Panc1 (cell line): ENCODE measurements around the gene DAPP1. TPM values are rescaled to one million over a fixed set of nuclear protein-coding genes. Genes with fewer than 3 reads are reported as not detected.

Experiments
- ATAC-seq: fragments of 200-7000 bp; cut with Tn5 transposase; 2 replicates; pipeline ENCODE4 v1.9.1; 2020; ENCODE audit warnings: mild to moderate bottlenecking, moderate library complexity
- BruUV-seq: library from RNA; stranded (reverse); fragments of 400-500 nt; replicated peaks from 2 replicates; lab custom pipeline; 2021; lab: Mats Ljungman, UMichigan
- CTCF ChIA-PET: fragments of 300-600 bp; sonication (Branson Sonifier 250); formaldehyde crosslinking; loops from one replicate; lab custom pipeline; 2022; ENCODE audit warnings: antibody characterized with exemption; lab: Charles Lee
- POLR2A ChIA-PET: fragments of 300-600 bp; sonication (Branson Sonifier 250); formaldehyde crosslinking; loops from one replicate; lab custom pipeline; 2022; ENCODE audit warnings: antibody characterized with exemption; lab: Charles Lee
- DNase-seq: peaks from one replicate; pipeline ENCODE4 v3.0.0-alpha.2; 2010; ENCODE audit warnings: low read depth, low spot score
- H3K27ac ChIP-seq: 2 replicates; pipeline ENCODE4 v1.5.1; 2011; ENCODE audit warnings: mild to moderate bottlenecking, low read length, inconsistent platforms
- H3K27me3 ChIP-seq: fragments of 200-500 bp; sonication (Bioruptor generic); 2 replicates; pipeline ENCODE4 v1.6.0; 2014; ENCODE audit warnings: low read length, inconsistent platforms; ENCODE audit not compliant: control insufficient read depth, insufficient read depth
- H3K36me3 ChIP-seq: fragments of 200-500 bp; sonication (Bioruptor generic); 2 replicates; pipeline ENCODE4 v1.5.1; 2014; ENCODE audit warnings: inconsistent platforms, mild to moderate bottlenecking, low read length, moderate library complexity; ENCODE audit not compliant: control insufficient read depth, insufficient read depth
- H3K4me1 ChIP-seq: 2 replicates; pipeline ENCODE4 v1.5.1; 2011; ENCODE audit warnings: inconsistent platforms, mild to moderate bottlenecking, low read length, moderate library complexity; ENCODE audit not compliant: control insufficient read depth, insufficient read depth
- H3K4me3 ChIP-seq, 2 experiments: 2 replicates each; pipeline ENCODE4 v1.5.1; 2011 to 2012; ENCODE audit warnings: low read depth in 2 of 2, low read length in 2 of 2, mild to moderate bottlenecking in 2 of 2, inconsistent platforms in 1 of 2, moderate library complexity in 1 of 2
- H3K9me3 ChIP-seq: fragments of 200-500 bp; sonication (Bioruptor generic); 2 replicates; pipeline ENCODE4 v1.5.1; 2014; ENCODE audit warnings: low read depth, mild to moderate bottlenecking, inconsistent platforms, low read length, moderate library complexity; ENCODE audit not compliant: control insufficient read depth, insufficient read depth
- CTCF ChIP-seq: fragments of 450-650 bp; IDR thresholded peaks from 2 replicates; pipeline ENCODE4 v1.5.1; 2017; ENCODE audit warnings: mild to moderate bottlenecking
- POLR2AphosphoS5 ChIP-seq: IDR thresholded peaks from 2 replicates; pipeline ENCODE4 v1.6.1; 2012; ENCODE audit warnings: mild to moderate bottlenecking, low read depth, low read length, moderate library complexity
- REST ChIP-seq, 2 experiments: IDR thresholded peaks; 2 replicates each; pipeline ENCODE4 v1.6.1; 2011 to 2012; ENCODE audit warnings: low read depth in 2 of 2, control low read depth in 1 of 2, low read length in 1 of 2, mild to moderate bottlenecking in 1 of 2, moderate library complexity in 1 of 2; ENCODE audit not compliant: insufficient read depth in 1 of 2
- SIN3A ChIP-seq: IDR thresholded peaks from 2 replicates; pipeline ENCODE4 v1.6.1; 2012; ENCODE audit warnings: low read depth, mild to moderate bottlenecking, low read length, moderate library complexity, borderline replicate concordance; ENCODE audit not compliant: insufficient read depth
- TCF7L2 ChIP-seq: IDR thresholded peaks from 2 replicates; pipeline ENCODE4 v1.6.1; 2011; ENCODE audit warnings: mild to moderate bottlenecking, low read depth, low read length, inconsistent platforms
- in situ Hi-C: cut with HindIII; loops from 2 replicates; pipeline ENCODE4 v1.10.0; 2016; ENCODE audit warnings: low sequenced_read_pairs, low pct_unique_long_range_greater_than_20kb
- intact Hi-C: fragments of 100-400 bp; cut with micrococcal nuclease; formaldehyde crosslinking; loops from one replicate; pipeline ENCODE4 v1.10.0; 2022; ENCODE audit not compliant: unreplicated experiment
- total RNA-seq: library from RNA; stranded (reverse); gene quantifications from one replicate; pipeline ENCODE4 v1.2.1, GENCODE V29; 2021; ENCODE audit not compliant: unreplicated experiment

Gene DAPP1
- total RNA-seq, 1 experiment from 2014 or later = not detected

- CTCF ChIA-PET = no interaction called here
- BruUV-seq = no TSS peak
- intact Hi-C loops (no loop called here), in situ Hi-C loops (no loop called here)
- Histone ChIP-seq H3K27ac (no peak overlapping the region), H3K4me1 (no peaks in the 10 kb centered on the region), H3K9me3 (no peaks in the 10 kb centered on the region), H3K27me3 (no peaks in the 10 kb centered on the region), H3K36me3 (no peaks in the 10 kb centered on the region), H3K4me3 (no peak overlapping the region)
- DNase-seq (no peak), ATAC-seq (no peak)
- TF ChIP-seq TCF7L2 (no peak), SIN3A (no peak), REST (IDR thresholded peaks at IDR 0.05; ENCODE audit: insufficient read depth in 1 of 2, low read depth in 2 of 2, low read length in 1 of 2) (no peak), CTCF (no peak), POLR2AphosphoS5 (no peak)
- POLR2A ChIA-PET = no interaction called here
Measured at GRCh38 chr4:99810536-99810935, 6.1 kb upstream of the DAPP1 start.

- Histone ChIP-seq H3K27me3 (no peaks in the 10 kb centered on the region), H3K27ac (no peak overlapping the region), H3K4me3 (no peak overlapping the region), H3K4me1 (no peaks in the 10 kb centered on the region), H3K36me3 (no peaks in the 10 kb centered on the region), H3K9me3 (no peaks in the 10 kb centered on the region)
- DNase-seq (no peak), ATAC-seq (no peak)
- intact Hi-C loops (no loop called here), in situ Hi-C loops (no loop called here)
- BruUV-seq = no TSS peak
- TF ChIP-seq SIN3A = no peak
- TF ChIP-seq CTCF = no peak
- TF ChIP-seq TCF7L2 = no peak
- TF ChIP-seq POLR2AphosphoS5 = no peak
- no peak for TF ChIP-seq REST (IDR thresholded peaks at IDR 0.05; ENCODE audit: insufficient read depth in 1 of 2, low read depth in 2 of 2, low read length in 1 of 2)
- ChIA-PET POLR2A (no interaction called here), CTCF (no interaction called here)
Measured at GRCh38 chr4:99811117-99811516, 5.5 kb upstream of the DAPP1 start.
